ENCODE data around the gene FBXO15.

Gene FBXO15

GRCh38 chr18:74114116-74114515, 33.5 kb downstream of the FBXO15 start:
- H3K27ac ChIP-seq (ENCODE audit: low read depth, low read length), result peak overlapping the region; percentile 45
- H3K4me3 ChIP-seq (ENCODE audit: low read length), result no peak overlapping the region
- no peaks in the 10 kb centered on the region for H3K36me3 ChIP-seq (ENCODE audit: insufficient read depth, low read length)
- no peaks in the 10 kb centered on the region for H3K27me3 ChIP-seq (ENCODE audit: insufficient read depth, low read length)
- 77% methylated on average over 1 of the region's 1 CpG for WGBS
- peaks cover 15% of the 10 kb centered on the region for H3K9me3 ChIP-seq (ENCODE audit: insufficient read depth, low read depth, low read length)
- H3K9ac ChIP-seq (ENCODE audit: low read depth, low read length), result no peak overlapping the region
- peaks cover 36% of the 10 kb centered on the region for H3K4me1 ChIP-seq (ENCODE audit: insufficient read depth, low read length)

GRCh38 chr18:74113711-74114110, 33.9 kb downstream of the FBXO15 start:
- no peaks in the 10 kb centered on the region for H3K36me3 ChIP-seq (ENCODE audit: insufficient read depth, low read length)
- no peak overlapping the region for H3K9ac ChIP-seq (ENCODE audit: low read depth, low read length)
- H3K4me3 ChIP-seq (ENCODE audit: low read length), result no peak overlapping the region
- peaks cover 36% of the 10 kb centered on the region for H3K4me1 ChIP-seq (ENCODE audit: insufficient read depth, low read length)
- peaks cover 15% of the 10 kb centered on the region for H3K9me3 ChIP-seq (ENCODE audit: insufficient read depth, low read depth, low read length)
- H3K27ac ChIP-seq (ENCODE audit: low read depth, low read length), result peak overlapping the region; percentile 45
- H3K27me3 ChIP-seq (ENCODE audit: insufficient read depth, low read length), result no peaks in the 10 kb centered on the region

- H3K4me3 ChIP-seq (ENCODE audit: low read length), result no peak overlapping the region
- H3K27me3 ChIP-seq (ENCODE audit: insufficient read depth, low read length), result no peaks in the 10 kb centered on the region
- H3K9ac ChIP-seq (ENCODE audit: low read depth, low read length), result no peak overlapping the region
- H3K36me3 ChIP-seq (ENCODE audit: insufficient read depth, low read length), result no peaks in the 10 kb centered on the region
- H3K27ac ChIP-seq (ENCODE audit: low read depth, low read length), result no peak overlapping the region
- 94% methylated on average over 3 of the region's 4 CpGs for WGBS
- H3K4me1 ChIP-seq (ENCODE audit: insufficient read depth, low read length), result peaks cover 26% of the 10 kb centered on the region
- H3K9me3 ChIP-seq (ENCODE audit: insufficient read depth, low read depth, low read length), result peaks cover 15% of the 10 kb centered on the region
Observed at GRCh38 chr18:74110976-74111375, 36.7 kb downstream of the FBXO15 start.

GRCh38 chr18:74110149-74110548, 37.5 kb downstream of the FBXO15 start:
- Histone ChIP-seq H3K9ac (ENCODE audit: low read depth, low read length) (no peak overlapping the region), H3K4me3 (ENCODE audit: low read length) (no peak overlapping the region), H3K9me3 (ENCODE audit: insufficient read depth, low read depth, low read length) (peaks cover 15% of the 10 kb centered on the region), H3K4me1 (ENCODE audit: insufficient read depth, low read length) (peaks cover 18% of the 10 kb centered on the region), H3K27me3 (ENCODE audit: insufficient read depth, low read length) (no peaks in the 10 kb centered on the region), H3K27ac (ENCODE audit: low read depth, low read length) (no peak overlapping the region), H3K36me3 (ENCODE audit: insufficient read depth, low read length) (no peaks in the 10 kb centered on the region)
- WGBS, result no CpG with 5 or more reads among the region's 1 CpG

- no CpG with 5 or more reads among the region's 2 CpGs for WGBS
- no peak overlapping the region for H3K9ac ChIP-seq (ENCODE audit: low read depth, low read length)
- no peak overlapping the region for H3K4me3 ChIP-seq (ENCODE audit: low read length)
- no peak overlapping the region for H3K27ac ChIP-seq (ENCODE audit: low read depth, low read length)
- no peaks in the 10 kb centered on the region for H3K27me3 ChIP-seq (ENCODE audit: insufficient read depth, low read length)
- peaks cover 1% of the 10 kb centered on the region; the same call in 1 of the 2 replicates for H3K4me1 ChIP-seq (ENCODE audit: insufficient read depth, low read length)
- no peaks in the 10 kb centered on the region for H3K36me3 ChIP-seq (ENCODE audit: insufficient read depth, low read length)
- peaks cover 15% of the 10 kb centered on the region for H3K9me3 ChIP-seq (ENCODE audit: insufficient read depth, low read depth, low read length)
Observed at GRCh38 chr18:74108460-74108859, 39.2 kb downstream of the FBXO15 start.

- WGBS, result 93% methylated on average over 1 of the region's 1 CpG
- no peak overlapping the region for H3K9ac ChIP-seq (ENCODE audit: low read depth, low read length)
- no peaks in the 10 kb centered on the region for H3K27me3 ChIP-seq (ENCODE audit: insufficient read depth, low read length)
- H3K4me1 ChIP-seq (ENCODE audit: insufficient read depth, low read length), result no peaks in the 10 kb centered on the region
- no peak overlapping the region for H3K27ac ChIP-seq (ENCODE audit: low read depth, low read length)
- no peaks in the 10 kb centered on the region for H3K9me3 ChIP-seq (ENCODE audit: insufficient read depth, low read depth, low read length)
- no peaks in the 10 kb centered on the region for H3K36me3 ChIP-seq (ENCODE audit: insufficient read depth, low read length)
- no peak overlapping the region for H3K4me3 ChIP-seq (ENCODE audit: low read length)
Observed at GRCh38 chr18:74097803-74098202, 49.8 kb downstream of the FBXO15 start.

- Histone ChIP-seq H3K4me3 (ENCODE audit: low read length) (no peak overlapping the region), H3K9me3 (ENCODE audit: insufficient read depth, low read depth, low read length) (no peaks in the 10 kb centered on the region), H3K36me3 (ENCODE audit: insufficient read depth, low read length) (no peaks in the 10 kb centered on the region), H3K27ac (ENCODE audit: low read depth, low read length) (no peak overlapping the region), H3K9ac (ENCODE audit: low read depth, low read length) (no peak overlapping the region), H3K4me1 (ENCODE audit: insufficient read depth, low read length) (no peaks in the 10 kb centered on the region), H3K27me3 (ENCODE audit: insufficient read depth, low read length) (no peaks in the 10 kb centered on the region)
- 88% methylated on average over 3 of the region's 3 CpGs for WGBS
Observed at GRCh38 chr18:74092922-74093321, 54.7 kb downstream of the FBXO15 start.

GRCh38 chr18:74084184-74084855, 63.3 kb downstream of the FBXO15 start:
- Histone ChIP-seq H3K4me1 (ENCODE audit: insufficient read depth, low read length) (no peaks in the 10 kb centered on the region), H3K9me3 (ENCODE audit: insufficient read depth, low read depth, low read length) (no peaks in the 10 kb centered on the region), H3K36me3 (ENCODE audit: insufficient read depth, low read length) (no peaks in the 10 kb centered on the region), H3K9ac (ENCODE audit: low read depth, low read length) (no peak overlapping the region), H3K4me3 (ENCODE audit: low read length) (no peak overlapping the region), H3K27me3 (ENCODE audit: insufficient read depth, low read length) (no peaks in the 10 kb centered on the region), H3K27ac (ENCODE audit: low read depth, low read length) (no peak overlapping the region)
- WGBS, result 92% methylated on average over 9 of the region's 9 CpGs

GRCh38 chr18:74083557-74083952, 64.1 kb downstream of the FBXO15 start:
- no peak overlapping the region for H3K4me3 ChIP-seq (ENCODE audit: low read length)
- H3K27ac ChIP-seq (ENCODE audit: low read depth, low read length), result no peak overlapping the region
- 93% methylated on average over 3 of the region's 3 CpGs for WGBS
- H3K4me1 ChIP-seq (ENCODE audit: insufficient read depth, low read length), result no peaks in the 10 kb centered on the region
- H3K36me3 ChIP-seq (ENCODE audit: insufficient read depth, low read length), result no peaks in the 10 kb centered on the region
- H3K27me3 ChIP-seq (ENCODE audit: insufficient read depth, low read length), result no peaks in the 10 kb centered on the region
- no peaks in the 10 kb centered on the region for H3K9me3 ChIP-seq (ENCODE audit: insufficient read depth, low read depth, low read length)
- H3K9ac ChIP-seq (ENCODE audit: low read depth, low read length), result no peak overlapping the region

- Histone ChIP-seq H3K9me3 (ENCODE audit: insufficient read depth, low read depth, low read length) (no peaks in the 10 kb centered on the region), H3K27me3 (ENCODE audit: insufficient read depth, low read length) (no peaks in the 10 kb centered on the region), H3K4me3 (ENCODE audit: low read length) (no peak overlapping the region), H3K36me3 (ENCODE audit: insufficient read depth, low read length) (no peaks in the 10 kb centered on the region), H3K9ac (ENCODE audit: low read depth, low read length) (no peak overlapping the region), H3K27ac (ENCODE audit: low read depth, low read length) (no peak overlapping the region), H3K4me1 (ENCODE audit: insufficient read depth, low read length) (no peaks in the 10 kb centered on the region)
- 78% methylated on average over 18 of the region's 18 CpGs for WGBS
Observed at GRCh38 chr18:74082742-74083556, 64.7 kb downstream of the FBXO15 start.

GRCh38 chr18:74081966-74082741, 65.5 kb downstream of the FBXO15 start:
- Histone ChIP-seq H3K9ac (ENCODE audit: low read depth, low read length) (no peak overlapping the region), H3K4me3 (ENCODE audit: low read length) (no peak overlapping the region), H3K9me3 (ENCODE audit: insufficient read depth, low read depth, low read length) (no peaks in the 10 kb centered on the region), H3K36me3 (ENCODE audit: insufficient read depth, low read length) (no peaks in the 10 kb centered on the region), H3K27me3 (ENCODE audit: insufficient read depth, low read length) (no peaks in the 10 kb centered on the region), H3K27ac (ENCODE audit: low read depth, low read length) (no peak overlapping the region), H3K4me1 (ENCODE audit: insufficient read depth, low read length) (no peaks in the 10 kb centered on the region)
- WGBS, result 69% methylated on average over 13 of the region's 13 CpGs

Measured in HUES64 (cell line).